Subcutaneous abdominal adipose tissue (tissue), 5 donors: ENCODE measurements around the gene OSBPL1A.

ENCODE experiments used
- H3K27ac ChIP-seq: one replicate; pipeline ENCODE4 v1.7.0; 2013; ENCODE audit warnings: low read depth, mild to moderate bottlenecking, inconsistent platforms, low read length, moderate library complexity
- H3K27me3 ChIP-seq, 5 donors: one replicate each; pipeline ENCODE4 v1.7.0; 2013; ENCODE audit warnings: low read length in 5 of 5, inconsistent platforms in 1 of 5; ENCODE audit not compliant: control insufficient read depth in 5 of 5, insufficient read depth in 4 of 5
- H3K36me3 ChIP-seq, 5 donors: one replicate each; pipeline ENCODE4 v1.7.0; 2013; ENCODE audit warnings: low read length in 5 of 5; ENCODE audit not compliant: control insufficient read depth in 5 of 5, insufficient read depth in 5 of 5
- H3K4me1 ChIP-seq, 5 donors: one replicate each; pipeline ENCODE4 v1.7.0; 2013; ENCODE audit warnings: low read length in 5 of 5, mild to moderate bottlenecking in 3 of 5, moderate library complexity in 1 of 5; ENCODE audit not compliant: control insufficient read depth in 5 of 5, insufficient read depth in 5 of 5
- H3K4me3 ChIP-seq, 5 donors: one replicate each; pipeline ENCODE4 v1.7.0; 2013; ENCODE audit warnings: low read length in 5 of 5, low read depth in 1 of 5
- H3K9ac ChIP-seq, 5 donors: one replicate each; pipeline ENCODE4 v1.7.0; 2013; ENCODE audit warnings: low read length in 5 of 5, mild to moderate bottlenecking in 4 of 5, moderate library complexity in 3 of 5
- H3K9me3 ChIP-seq, 5 donors: one replicate each; pipeline ENCODE4 v1.7.0; 2013; ENCODE audit warnings: low read length in 5 of 5; ENCODE audit not compliant: control insufficient read depth in 5 of 5
- donor health status: healthy.
- donor health status: healthy.
- donor health status: healthy.
- donor health status: healthy.
- donor health status: healthy.

Gene OSBPL1A

GRCh38 chr18:24321071-24321470 is 76.6 kb downstream of the OSBPL1A start:
- no peak overlapping the region for H3K9ac ChIP-seq
- no peaks in the 10 kb centered on the region for H3K36me3 ChIP-seq
- H3K27me3 ChIP-seq: no peaks in the 10 kb centered on the region

GRCh38 chr18:24319757-24320156 is 77.9 kb downstream of the OSBPL1A start:
- no peak overlapping the region for H3K9ac ChIP-seq
- peaks cover 0 to 8% (median 0%) of the 10 kb centered on the region in 5 donors for H3K4me1 ChIP-seq
- no peak overlapping the region for H3K4me3 ChIP-seq
- H3K9me3 ChIP-seq: no peaks in the 10 kb centered on the region
- H3K27ac ChIP-seq: no peak overlapping the region
- no peaks in the 10 kb centered on the region for H3K36me3 ChIP-seq
- no peaks in the 10 kb centered on the region for H3K27me3 ChIP-seq

More at GRCh38 chr18:24321071-24321470, 76.6 kb downstream of the OSBPL1A start:
- H3K9me3 ChIP-seq: no peaks in the 10 kb centered on the region
- H3K27ac ChIP-seq: no peak overlapping the region
- H3K4me3 ChIP-seq: no peak overlapping the region
- H3K4me1 ChIP-seq: peaks cover 0 to 8% (median 0%) of the 10 kb centered on the region in 5 donors

GRCh38 chr18:24317370-24317769 is 80.3 kb downstream of the OSBPL1A start:
- H3K9me3 ChIP-seq: no peaks in the 10 kb centered on the region
- H3K4me3 ChIP-seq: no peak overlapping the region
- H3K36me3 ChIP-seq: peaks cover 0 to 5% (median 0%) of the 10 kb centered on the region in 5 donors
- peaks cover 0 to 3% (median 0%) of the 10 kb centered on the region in 5 donors for H3K4me1 ChIP-seq
- H3K27me3 ChIP-seq: no peaks in the 10 kb centered on the region
- H3K9ac ChIP-seq: no peak overlapping the region
- no peak overlapping the region for H3K27ac ChIP-seq

GRCh38 chr18:24315170-24315569 is 82.5 kb downstream of the OSBPL1A start:
- no peaks in the 10 kb centered on the region for H3K9me3 ChIP-seq
- no peaks in the 10 kb centered on the region for H3K27me3 ChIP-seq
- H3K4me1 ChIP-seq: no peaks in the 10 kb centered on the region
- H3K36me3 ChIP-seq: peaks cover 5 to 12% (median 8%) of the 10 kb centered on the region in 5 donors
- no peak overlapping the region for H3K9ac ChIP-seq
- H3K27ac ChIP-seq: no peak overlapping the region
- no peak overlapping the region for H3K4me3 ChIP-seq

- Histone ChIP-seq H3K27ac (no peak overlapping the region), H3K9me3 (no peaks in the 10 kb centered on the region), H3K9ac (no peak overlapping the region), H3K4me3 (no peak overlapping the region), H3K27me3 (no peaks in the 10 kb centered on the region), H3K36me3 (peaks cover 0 to 9% (median 0%) of the 10 kb centered on the region in 5 donors), H3K4me1 (peaks cover 0 to 3% (median 0%) of the 10 kb centered on the region in 5 donors)
Observed at GRCh38 chr18:24306201-24306600, 91.4 kb downstream of the OSBPL1A start.

- H3K4me3 ChIP-seq: no peak overlapping the region
- H3K9ac ChIP-seq: no peak overlapping the region
- H3K27ac ChIP-seq: no peak overlapping the region
Observed at GRCh38 chr18:24300703-24301102, 96.9 kb downstream of the OSBPL1A start.

GRCh38 chr18:24296276-24296675 is 101.3 kb downstream of the OSBPL1A start:
- no peak overlapping the region for H3K27ac ChIP-seq

More at GRCh38 chr18:24300703-24301102, 96.9 kb downstream of the OSBPL1A start:
- Histone ChIP-seq H3K4me1 (peaks cover 0 to 6% (median 0%) of the 10 kb centered on the region in 5 donors), H3K9me3 (no peaks in the 10 kb centered on the region), H3K27me3 (no peaks in the 10 kb centered on the region), H3K36me3 (peaks cover 0 to 5% (median 0%) of the 10 kb centered on the region in 5 donors)

GRCh38 chr18:24293254-24293653 is 104.4 kb downstream of the OSBPL1A start:
- H3K36me3 ChIP-seq: no peaks in the 10 kb centered on the region
- no peaks in the 10 kb centered on the region for H3K4me1 ChIP-seq
- no peak overlapping the region for H3K9ac ChIP-seq
- no peaks in the 10 kb centered on the region for H3K27me3 ChIP-seq
- H3K27ac ChIP-seq: no peak overlapping the region
- H3K4me3 ChIP-seq: no peak overlapping the region
- no peaks in the 10 kb centered on the region for H3K9me3 ChIP-seq

More at GRCh38 chr18:24296276-24296675, 101.3 kb downstream of the OSBPL1A start:
- no peaks in the 10 kb centered on the region for H3K9me3 ChIP-seq
- H3K9ac ChIP-seq: no peak overlapping the region
- no peaks in the 10 kb centered on the region for H3K27me3 ChIP-seq
- H3K4me3 ChIP-seq: no peak overlapping the region
- peaks cover 0 to 2% (median 0%) of the 10 kb centered on the region in 5 donors for H3K4me1 ChIP-seq
- H3K36me3 ChIP-seq: no peaks in the 10 kb centered on the region

GRCh38 chr18:24278591-24278990 is 119.0 kb downstream of the OSBPL1A start:
- no peak overlapping the region for H3K9ac ChIP-seq
- no peaks in the 10 kb centered on the region for H3K36me3 ChIP-seq
- no peaks in the 10 kb centered on the region for H3K27me3 ChIP-seq
- no peaks in the 10 kb centered on the region for H3K9me3 ChIP-seq
- H3K4me3 ChIP-seq: no peak overlapping the region
- no peak overlapping the region for H3K27ac ChIP-seq
- H3K4me1 ChIP-seq: peaks cover 2 to 19% (median 18%) of the 10 kb centered on the region in 5 donors

GRCh38 chr18:24277516-24278195 is 120.0 kb downstream of the OSBPL1A start:
- peaks cover 2 to 27% (median 25%) of the 10 kb centered on the region in 5 donors for H3K4me1 ChIP-seq
- no peak overlapping the region for H3K27ac ChIP-seq
- no peaks in the 10 kb centered on the region for H3K9me3 ChIP-seq
- H3K9ac ChIP-seq: no peak overlapping the region
- no peak overlapping the region for H3K4me3 ChIP-seq
- H3K36me3 ChIP-seq: no peaks in the 10 kb centered on the region
- H3K27me3 ChIP-seq: no peaks in the 10 kb centered on the region
